RWPE2 (cell line): ENCODE data around the gene FOXO1.

Source experiments
- ATAC-seq: fragments of 200-7000 bp; cut with Tn5 transposase; 3 replicates; pipeline ENCODE4 v1.9.1; 2021; ENCODE audit warnings: low read depth
- DNase-seq: peaks from one replicate; pipeline ENCODE4 v3.0.0-alpha.2; 2020; ENCODE audit warnings: low spot score
- H3K27ac ChIP-seq: fragments of 450-650 bp; 2 replicates; pipeline ENCODE4 v1.5.1; 2017; ENCODE audit warnings: mild to moderate bottlenecking; ENCODE audit not compliant: poor library complexity, severe bottlenecking
- H3K27me3 ChIP-seq: fragments of 250-450 bp; sonication (Bioruptor Pico); 2 replicates; pipeline ENCODE4 v1.5.1; 2021; ENCODE audit warnings: mild to moderate bottlenecking, moderate library complexity; ENCODE audit not compliant: insufficient read depth, poor library complexity, severe bottlenecking
- H3K36me3 ChIP-seq: fragments of 250-450 bp; sonication (Bioruptor Pico); 2 replicates; pipeline ENCODE4 v1.5.1; 2020; ENCODE audit warnings: low read depth, mild to moderate bottlenecking, moderate library complexity
- H3K4me1 ChIP-seq: fragments of 250-450 bp; sonication (Bioruptor Pico); 2 replicates; pipeline ENCODE4 v1.5.1; 2021; ENCODE audit warnings: mild to moderate bottlenecking, moderate library complexity; ENCODE audit not compliant: insufficient read depth, poor library complexity, severe bottlenecking
- H3K4me3 ChIP-seq: fragments of 250-450 bp; sonication (Bioruptor Pico); 2 replicates; pipeline ENCODE4 v1.5.1; 2021; ENCODE audit warnings: mild to moderate bottlenecking, moderate library complexity; ENCODE audit not compliant: severe bottlenecking
- H3K9me3 ChIP-seq: fragments of 250-450 bp; sonication (Bioruptor Pico); 2 replicates; pipeline ENCODE4 v1.5.1; 2021; ENCODE audit warnings: mild to moderate bottlenecking, moderate library complexity; ENCODE audit not compliant: severe bottlenecking
- CTCF ChIP-seq: fragments of 450-650 bp; IDR thresholded peaks from one replicate; pipeline ENCODE4 v1.5.1; 2017; ENCODE audit warnings: mild to moderate bottlenecking, moderate library complexity; ENCODE audit not compliant: poor library complexity, severe bottlenecking

FOXO1 gene

GRCh38 chr13:40547591-40548315 lies 118.7 kb downstream of the FOXO1 start:
- H3K27ac ChIP-seq: no peak overlapping the region
- no peaks in the 10 kb centered on the region for H3K36me3 ChIP-seq
- ATAC-seq: no peak
- H3K9me3 ChIP-seq: no peaks in the 10 kb centered on the region
- no peak overlapping the region for H3K4me3 ChIP-seq
- no peaks in the 10 kb centered on the region for H3K4me1 ChIP-seq
- no peak for TF ChIP-seq CTCF
- H3K27me3 ChIP-seq: no peaks in the 10 kb centered on the region
- no peak for DNase-seq

- Histone ChIP-seq H3K9me3 (no peaks in the 10 kb centered on the region), H3K27me3 (no peaks in the 10 kb centered on the region), H3K27ac (no peak overlapping the region), H3K4me1 (no peaks in the 10 kb centered on the region), H3K4me3 (no peak overlapping the region), H3K36me3 (no peaks in the 10 kb centered on the region)
- TF ChIP-seq CTCF: no peak
- DNase-seq (no peak), ATAC-seq (no peak)
These were observed 120.4 kb downstream of the FOXO1 start for GRCh38 chr13:40546047-40546446.

GRCh38 chr13:40540328-40541044 lies 126.0 kb downstream of the FOXO1 start:
- Histone ChIP-seq H3K36me3 (no peaks in the 10 kb centered on the region), H3K27me3 (no peaks in the 10 kb centered on the region), H3K27ac (peak overlapping the region; percentile 45), H3K9me3 (no peaks in the 10 kb centered on the region), H3K4me3 (no peak overlapping the region), H3K4me1 (peaks cover 17% of the 10 kb centered on the region)
- DNase-seq (no peak), ATAC-seq (peak; percentile 95)
- no peak for TF ChIP-seq CTCF

GRCh38 chr13:40539576-40540327 lies 126.7 kb downstream of the FOXO1 start:
- Histone ChIP-seq H3K36me3 (no peaks in the 10 kb centered on the region), H3K27ac (peak overlapping the region; percentile 45), H3K4me1 (peaks cover 17% of the 10 kb centered on the region), H3K27me3 (no peaks in the 10 kb centered on the region), H3K9me3 (no peaks in the 10 kb centered on the region), H3K4me3 (no peak overlapping the region)
- TF ChIP-seq CTCF: no peak
- ATAC-seq: no peak
- no peak for DNase-seq
